Putamen (tissue), 1 donor: ENCODE measurements around the gene MSTO1.
"Not testable (repeated sequence)": the region's sequence is repeated elsewhere in the genome, so short reads cannot be mapped to it uniquely, and the experiment has no call there.

Experiments
- DNase-seq: peaks from one replicate; pipeline ENCODE4 v3.0.0-alpha.2; 2016; ENCODE audit warnings: low spot score

Gene MSTO1

DNA sequence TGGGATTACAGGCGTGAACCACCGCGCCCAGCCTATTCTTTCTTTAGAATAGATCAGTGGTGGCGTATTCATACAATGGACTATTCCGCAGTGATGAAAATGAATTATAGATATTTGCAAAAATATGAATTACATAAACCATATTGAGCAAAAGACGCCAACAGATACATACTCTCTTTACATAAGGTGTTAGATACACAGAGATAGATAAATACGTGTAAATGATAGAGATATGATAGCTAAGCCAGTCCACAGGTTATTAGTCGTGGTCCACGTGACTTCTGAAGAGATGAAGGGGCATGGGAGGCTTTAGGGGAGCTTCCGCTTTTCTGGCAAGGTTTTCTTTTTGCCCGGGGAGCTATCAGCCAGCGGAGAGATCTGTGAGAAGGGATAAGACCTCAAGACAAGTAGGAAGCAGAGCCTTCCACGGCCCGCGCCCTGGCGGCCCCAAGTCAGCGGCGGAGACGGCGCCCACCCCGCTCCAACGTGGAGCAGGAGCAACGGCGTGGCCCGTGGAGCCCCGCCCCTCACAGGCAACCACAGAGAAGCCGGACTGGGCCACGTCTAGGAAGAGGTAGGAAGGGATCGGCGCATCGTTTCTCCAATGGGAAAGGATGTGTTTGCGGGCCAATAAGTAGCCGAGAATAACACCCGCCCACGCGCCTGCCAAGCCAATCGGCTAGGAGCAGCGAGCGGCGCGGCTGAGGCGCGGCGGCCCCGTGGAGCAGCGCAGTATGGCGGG, at the start of gene MSTO1:
TSS of gene MSTO1 (plus strand) at position 704 of the 742 bp plus-strand sequence. CDS start at position 735, 31 bp downstream.
- DNase-seq = peak; percentile 96

DNA sequence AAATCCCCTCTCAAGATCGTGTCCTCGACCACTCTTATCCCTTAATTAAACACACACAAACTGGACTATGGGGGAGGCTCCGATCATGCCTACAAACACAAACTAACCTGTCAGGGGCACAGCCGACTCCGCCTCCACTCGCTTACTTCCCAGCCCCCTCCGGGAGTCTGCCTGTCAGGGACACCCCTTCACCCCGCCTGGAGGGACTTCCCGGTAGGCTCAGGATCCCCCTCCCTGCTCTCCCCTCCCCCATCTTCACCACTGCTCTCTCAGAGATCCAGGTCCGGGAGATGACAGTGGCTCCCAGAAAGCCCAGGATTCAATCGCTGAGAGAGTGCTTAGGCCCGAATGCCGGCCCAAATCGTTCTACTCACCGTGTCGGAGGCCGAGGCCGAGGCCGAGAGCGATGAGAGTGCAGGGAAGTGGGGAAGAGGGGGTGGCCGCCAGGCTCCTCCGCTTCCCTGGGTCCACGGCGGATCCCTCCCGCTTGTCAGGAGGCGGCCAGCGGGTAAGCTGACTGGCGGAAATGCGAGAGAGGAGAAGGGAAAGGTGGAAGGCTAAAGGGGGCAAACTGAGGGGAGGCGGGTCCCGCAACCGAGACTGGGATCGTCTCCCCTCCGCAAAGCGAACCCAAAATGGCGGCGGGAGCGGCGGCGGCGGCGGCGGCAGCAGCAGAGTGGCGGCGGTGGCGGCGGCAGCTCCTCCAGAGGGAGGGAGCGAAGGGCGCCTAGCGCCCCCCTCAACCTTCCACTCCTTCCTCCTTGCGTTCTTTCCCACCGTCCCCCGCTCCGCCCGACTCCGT, 48.0 kb upstream of the MSTO1 start:
- not testable (repeated sequence) for DNase-seq

DNA sequence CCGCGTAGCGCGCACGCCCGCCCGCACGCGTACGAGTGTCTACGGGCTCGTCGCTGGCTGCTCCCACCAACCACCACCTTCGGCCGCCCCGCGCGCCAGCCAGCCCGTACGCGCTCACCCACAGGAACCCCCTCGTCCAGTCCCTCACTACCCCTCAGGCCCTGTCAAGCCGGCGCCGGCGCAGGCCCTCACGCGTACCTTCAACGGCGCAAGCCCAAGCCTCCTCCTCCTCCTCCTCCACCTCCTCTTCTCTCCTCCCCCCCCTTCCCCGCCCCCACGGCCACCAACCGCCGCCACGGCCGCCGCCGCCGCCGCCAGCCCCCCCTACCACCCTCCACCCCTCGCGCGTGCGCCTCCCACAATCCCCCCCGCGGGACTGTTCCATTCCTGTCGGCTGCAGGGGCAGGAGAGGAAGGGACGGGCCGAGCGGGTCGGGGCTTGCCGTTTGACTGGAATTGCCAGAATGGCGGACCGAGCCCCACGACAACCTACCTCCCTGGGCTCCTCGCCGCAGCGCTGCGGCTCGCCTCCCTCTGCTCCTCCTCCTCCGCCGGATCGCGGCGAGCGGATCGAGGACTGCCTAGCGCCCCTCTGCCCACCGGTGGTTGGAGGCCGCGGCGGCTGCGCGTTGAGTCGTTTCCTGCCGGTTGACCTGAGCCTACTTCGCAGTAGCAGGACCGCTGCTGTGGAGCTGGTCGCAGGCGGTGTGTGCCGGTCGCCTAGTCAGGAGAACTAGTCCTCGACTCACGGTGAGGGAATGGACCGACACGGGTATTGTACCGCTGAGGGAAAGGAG, 47.2 kb upstream of the MSTO1 start, which contains the start of gene ASH1L:
TSS of gene ASH1L (minus strand) at position 223 of the 796 bp plus-strand sequence. CDS start 41,284 bp downstream, outside the sequence.
- DNase-seq = peak; percentile 95

DNA sequence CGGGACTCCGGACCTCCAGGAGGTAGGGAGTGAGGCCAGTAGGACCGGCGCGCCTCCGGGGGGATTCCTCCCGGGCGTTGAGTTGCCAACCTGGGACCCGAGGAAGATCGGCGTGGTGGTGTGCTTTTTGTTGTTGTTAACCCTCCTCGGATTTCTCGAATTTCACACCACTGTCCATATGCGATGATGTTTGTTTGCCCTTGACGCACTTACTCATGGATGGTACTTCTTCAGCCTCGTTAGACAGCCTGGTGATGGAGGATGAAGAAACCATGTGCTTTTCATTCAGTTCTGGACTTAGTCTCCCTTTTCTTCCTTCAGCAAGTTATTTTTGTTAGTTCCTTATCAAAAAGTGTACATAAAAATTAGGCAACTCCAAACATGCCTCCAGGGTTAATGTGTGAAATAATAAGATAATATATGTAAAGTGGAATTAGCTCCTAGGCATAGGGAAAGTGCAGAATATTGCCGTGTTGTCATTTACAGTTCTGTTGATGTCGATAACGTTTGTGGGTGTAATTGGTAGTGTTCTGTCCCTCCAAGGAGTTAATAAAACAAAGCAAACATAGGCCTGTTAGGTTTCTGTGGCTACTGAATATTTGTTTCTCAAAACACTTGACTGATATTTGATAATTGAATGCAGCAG, 46.5 kb upstream of the MSTO1 start:
- DNase-seq = not testable (repeated sequence)

DNA sequence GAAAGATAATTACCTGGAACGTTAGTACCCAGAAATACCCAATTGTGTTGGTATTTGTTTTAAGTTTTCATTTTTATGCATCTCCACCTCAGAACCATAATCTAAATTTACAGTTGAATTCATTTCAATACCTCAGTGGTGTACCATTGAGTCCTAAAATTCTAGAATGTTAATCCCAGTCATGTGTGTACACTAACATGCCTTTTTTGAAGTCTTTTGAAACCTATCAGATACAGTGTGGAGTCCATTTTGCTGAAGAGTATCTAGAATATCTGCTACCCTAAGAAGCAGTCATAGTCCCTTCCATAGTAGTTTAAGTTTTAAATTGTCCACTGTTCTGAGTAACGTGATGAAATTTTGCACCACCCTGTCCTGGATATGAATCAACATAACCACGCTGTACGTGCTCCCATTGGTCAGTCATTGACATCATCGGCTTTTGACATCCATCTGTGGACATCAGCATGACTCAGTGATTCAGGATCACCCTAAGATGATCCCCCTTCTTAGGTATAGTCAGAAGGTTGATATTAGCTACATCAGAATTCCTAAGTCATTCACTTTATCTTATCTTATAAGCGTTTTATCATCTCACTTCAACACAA, 39.9 kb upstream of the MSTO1 start:
- no peak for DNase-seq

DNA sequence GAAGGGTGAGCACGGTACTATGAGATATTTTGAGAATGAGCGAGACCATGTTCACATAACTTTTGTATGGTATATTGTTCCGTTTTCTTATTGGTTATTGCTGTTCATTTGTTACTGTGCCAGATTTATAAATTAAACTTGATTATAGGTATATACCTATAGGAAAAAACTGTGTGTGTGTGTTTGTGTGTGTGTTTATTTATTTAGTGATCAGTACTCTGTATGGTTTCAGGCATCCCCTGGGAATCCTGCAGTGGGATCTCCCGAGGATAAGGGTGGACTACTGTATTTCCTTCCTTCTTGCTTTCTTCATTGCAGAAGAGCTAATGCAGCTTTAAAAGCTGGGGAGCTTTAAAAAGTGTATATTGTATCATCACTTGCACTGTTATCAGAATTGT, 39.4 kb upstream of the MSTO1 start:
- DNase-seq = no peak

DNA sequence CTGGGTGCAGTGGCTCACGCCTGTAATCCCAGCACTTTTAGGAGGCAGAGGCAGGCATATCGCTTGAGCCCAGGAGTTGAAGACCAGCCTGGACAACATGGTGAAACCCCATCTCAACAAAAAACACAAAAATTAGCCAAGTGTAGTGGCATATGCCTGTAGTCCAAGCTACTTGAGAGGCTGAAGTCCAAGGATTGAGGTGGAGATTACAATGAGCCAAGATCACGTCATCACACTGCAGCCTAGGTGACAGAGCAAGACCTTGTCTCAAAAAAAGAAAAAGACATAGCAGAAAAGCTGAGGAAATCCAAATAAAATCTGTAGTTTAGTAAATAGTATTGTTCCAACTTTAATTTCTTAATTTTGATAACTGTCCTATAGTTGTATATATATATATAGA, 35.9 kb upstream of the MSTO1 start:
- DNase-seq = no peak

DNA sequence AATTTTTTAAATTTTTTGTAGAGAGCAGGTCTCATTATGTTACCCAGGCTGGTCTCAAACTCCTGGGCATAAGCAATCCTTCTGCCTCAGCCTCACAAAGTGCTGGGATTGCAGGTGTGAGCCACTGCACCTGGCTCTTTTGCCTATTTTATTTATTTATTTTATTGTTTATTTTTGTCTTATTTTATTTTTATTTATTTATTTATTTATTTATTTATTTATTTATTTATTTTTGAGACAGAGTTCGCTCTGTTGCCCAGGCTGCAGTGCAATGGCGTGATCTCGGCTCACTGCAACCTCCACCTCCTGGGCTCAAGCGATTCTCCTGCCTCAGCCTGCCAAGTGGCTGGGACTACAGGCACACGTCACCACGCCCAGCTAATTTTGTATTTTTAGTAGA, 34.4 kb upstream of the MSTO1 start:
- DNase-seq = not testable (repeated sequence)

DNA sequence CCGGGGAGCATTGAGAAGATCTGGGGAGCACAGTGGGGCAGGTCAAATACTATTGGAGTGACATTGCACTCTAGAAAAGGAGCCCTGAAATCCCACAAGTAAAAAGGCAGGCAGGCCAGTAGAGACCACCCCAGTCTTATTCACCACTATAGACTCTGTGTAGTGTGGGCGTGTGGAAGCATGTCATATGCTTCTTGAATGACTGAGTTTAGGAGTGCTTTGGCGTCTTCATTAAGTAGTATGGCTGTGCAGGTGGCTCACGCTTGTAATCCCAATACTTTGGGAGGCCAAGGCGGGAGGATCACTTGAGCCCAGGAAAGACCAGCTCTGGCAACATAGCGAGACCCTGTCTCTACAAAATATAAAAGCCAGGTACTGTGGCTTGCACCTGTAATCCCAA, 26.2 kb upstream of the MSTO1 start:
- not testable (repeated sequence) for DNase-seq

DNA sequence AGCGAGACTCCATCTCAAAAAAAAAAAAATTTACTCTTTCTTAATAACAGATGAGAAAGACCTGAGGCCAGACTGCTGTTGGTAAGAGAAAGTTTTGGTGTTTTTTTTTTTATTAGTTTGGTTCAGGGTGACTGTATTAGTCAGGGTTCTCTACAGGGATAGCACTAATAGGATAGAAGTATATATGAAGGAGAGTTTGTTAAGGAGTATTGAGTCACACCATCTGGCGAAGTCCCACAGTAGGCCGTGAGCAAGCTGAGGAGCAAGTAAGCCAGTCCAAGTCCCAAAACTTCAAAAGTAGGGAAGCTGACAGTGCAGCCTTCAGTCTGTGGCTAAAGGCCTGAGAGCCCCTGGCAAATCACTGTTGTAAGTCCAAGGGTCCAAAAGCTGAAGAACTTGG, 20.7 kb upstream of the MSTO1 start:
- DNase-seq = not testable (repeated sequence)

DNA sequence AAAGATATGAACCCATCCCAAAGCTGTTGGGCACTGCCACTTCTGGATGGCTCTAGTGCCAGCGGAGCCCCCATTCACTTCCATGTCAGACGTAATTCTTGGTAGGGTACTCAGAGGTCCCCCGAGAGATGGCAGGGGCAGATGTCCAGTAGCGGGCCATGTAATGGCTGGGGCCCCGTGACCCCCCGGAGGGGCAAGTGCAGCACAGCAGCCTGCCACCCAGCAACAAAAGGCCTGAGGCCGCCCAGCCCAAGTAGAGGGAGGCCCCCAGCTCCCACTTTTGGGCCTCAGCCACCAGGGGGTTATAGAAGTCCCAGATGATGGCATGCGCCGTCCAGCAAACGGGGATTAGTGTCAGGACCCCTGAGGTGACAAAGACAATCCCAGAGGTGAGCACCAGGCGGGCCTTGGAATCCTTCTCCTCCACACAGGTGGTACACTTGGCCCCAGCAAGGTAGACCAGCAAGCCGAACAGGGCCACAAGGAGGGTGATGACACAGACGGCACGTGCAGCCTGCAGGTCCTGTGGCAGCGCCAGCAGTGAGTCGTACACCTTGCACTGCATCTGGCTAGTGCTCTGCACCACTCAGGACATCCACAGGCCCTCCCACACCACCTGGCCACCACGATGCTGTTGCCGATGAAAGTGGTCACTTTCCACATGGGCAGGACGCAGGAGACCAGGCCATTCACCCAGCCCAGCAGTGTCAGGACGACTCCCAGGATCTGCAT, 19.3 kb upstream of the MSTO1 start:
- not testable (repeated sequence) for DNase-seq

DNA sequence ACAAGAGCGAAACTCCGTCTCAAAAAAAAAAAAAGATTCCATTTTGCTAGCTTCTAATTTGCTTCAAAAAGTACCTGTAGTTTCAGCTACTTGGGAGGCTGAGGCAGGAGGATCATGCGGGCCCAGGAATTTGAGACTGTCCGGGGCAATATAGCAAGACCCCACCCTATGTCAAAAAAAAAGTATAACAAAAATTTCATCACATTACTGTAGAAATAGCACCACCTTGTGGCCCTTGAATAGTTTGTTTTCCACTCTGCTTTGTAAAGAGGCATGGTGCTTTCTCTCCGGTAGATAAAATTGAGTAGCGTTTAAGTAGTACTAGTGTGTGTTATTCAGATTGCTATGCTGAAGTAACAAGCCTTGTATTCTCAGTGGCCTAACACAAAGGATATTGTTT, 18.2 kb upstream of the MSTO1 start:
- no peak for DNase-seq

DNA sequence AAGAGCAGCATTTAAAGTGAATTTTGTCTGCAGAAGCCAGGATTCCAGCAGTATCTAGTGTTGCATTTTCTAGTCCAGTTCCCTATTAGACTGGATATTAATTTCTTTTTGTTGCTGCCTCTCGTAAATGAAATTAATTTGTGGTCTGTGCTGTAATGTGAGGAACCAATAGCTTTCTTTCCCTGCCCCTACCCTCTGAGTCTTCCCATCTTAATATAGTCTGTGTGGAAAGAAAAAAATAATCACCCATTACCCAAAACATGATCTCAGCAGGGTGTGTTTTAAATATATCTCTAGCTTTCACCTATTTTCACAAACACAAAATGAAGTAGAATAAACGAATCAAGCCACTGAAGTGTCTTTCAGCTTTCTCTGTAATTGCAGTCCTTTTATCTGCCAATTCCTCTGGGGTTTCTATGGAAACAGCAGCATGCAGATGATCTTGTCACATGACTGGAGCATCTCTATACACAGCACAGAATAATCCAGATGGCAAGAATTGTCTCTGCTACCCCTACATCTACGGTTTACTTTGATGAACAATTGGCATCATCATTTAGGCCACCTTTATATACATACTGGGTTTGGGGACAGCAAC, 14.0 kb upstream of the MSTO1 start:
- DNase-seq = peak; percentile 38

DNA sequence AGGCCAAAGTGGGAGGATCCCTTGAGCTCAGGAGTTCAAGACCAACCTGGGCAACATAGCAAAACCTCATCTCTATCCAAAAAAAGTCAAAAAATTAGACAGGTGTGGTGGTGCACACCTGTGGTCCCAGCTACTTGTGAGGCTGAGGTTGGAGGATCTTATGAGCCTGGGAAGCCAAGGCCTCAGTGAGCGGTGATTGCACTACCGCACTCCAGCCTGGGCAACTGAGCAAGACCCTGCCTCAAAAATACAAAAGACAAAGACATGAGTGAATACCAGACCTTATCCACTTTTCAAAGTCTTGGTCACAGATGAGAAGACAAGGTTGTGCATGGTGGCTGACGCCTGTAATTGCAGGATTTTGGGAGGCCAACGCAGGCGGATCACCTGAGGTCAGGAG, 13.2 kb upstream of the MSTO1 start:
- DNase-seq = no peak

DNA sequence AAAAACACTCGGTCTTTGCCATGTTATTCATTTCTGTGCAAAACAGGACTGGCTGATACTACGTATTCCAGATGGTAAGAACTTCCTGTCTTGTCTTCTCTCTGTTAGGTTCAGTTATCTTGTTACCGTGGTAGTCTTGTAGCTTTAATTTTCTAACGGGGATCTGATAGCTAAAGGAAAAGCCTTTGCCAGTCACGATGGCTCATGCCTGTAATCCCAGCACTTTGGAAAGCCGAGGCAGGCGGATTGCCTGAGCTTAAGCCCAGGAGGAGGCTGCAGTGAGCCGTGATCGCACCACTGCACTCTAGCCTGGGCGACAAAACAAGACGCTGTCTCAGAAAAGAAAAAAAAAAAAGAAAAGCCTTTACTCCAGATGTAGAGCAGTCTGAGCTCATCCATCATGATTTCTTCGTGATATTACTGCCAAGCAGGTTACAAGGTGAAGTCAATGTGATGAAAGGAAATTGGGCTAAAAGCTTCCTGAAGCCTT, 11.1 kb upstream of the MSTO1 start:
- peak; percentile 48 for DNase-seq

DNA sequence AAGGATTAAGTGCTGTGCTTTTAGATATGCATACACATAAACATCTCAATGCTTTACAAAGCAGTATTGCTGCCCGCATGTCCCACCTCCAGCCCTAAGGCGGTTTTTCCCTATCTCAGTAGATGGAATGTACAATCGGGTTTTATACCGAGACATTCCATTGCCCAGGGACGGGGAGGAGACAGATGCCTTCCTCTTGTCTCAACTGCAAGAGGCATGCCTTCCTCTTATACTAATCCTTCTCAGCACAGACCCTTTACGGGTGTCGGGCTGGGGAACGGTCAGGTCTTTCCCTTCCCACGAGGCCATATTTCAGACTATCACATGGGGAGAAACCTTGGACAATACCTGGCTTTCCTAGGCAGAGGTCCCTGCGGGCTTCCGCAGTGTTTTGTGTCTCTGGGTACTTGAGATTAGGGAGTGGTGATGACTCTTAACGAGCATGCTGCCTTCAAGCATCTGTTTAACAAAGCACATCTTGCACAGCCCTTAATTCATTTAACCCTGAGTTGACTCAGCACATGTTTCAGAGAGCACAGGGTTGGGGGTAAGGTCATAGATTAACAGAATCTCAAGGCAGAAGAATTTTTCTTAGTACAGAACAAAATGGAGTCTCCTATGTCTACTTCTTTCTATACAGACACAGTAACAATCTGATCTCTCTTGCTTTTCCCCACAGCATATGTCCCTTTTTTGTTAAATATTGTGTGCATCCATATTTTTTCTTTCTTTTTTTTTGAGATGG, 10.0 kb upstream of the MSTO1 start:
- not testable (repeated sequence) for DNase-seq

DNA sequence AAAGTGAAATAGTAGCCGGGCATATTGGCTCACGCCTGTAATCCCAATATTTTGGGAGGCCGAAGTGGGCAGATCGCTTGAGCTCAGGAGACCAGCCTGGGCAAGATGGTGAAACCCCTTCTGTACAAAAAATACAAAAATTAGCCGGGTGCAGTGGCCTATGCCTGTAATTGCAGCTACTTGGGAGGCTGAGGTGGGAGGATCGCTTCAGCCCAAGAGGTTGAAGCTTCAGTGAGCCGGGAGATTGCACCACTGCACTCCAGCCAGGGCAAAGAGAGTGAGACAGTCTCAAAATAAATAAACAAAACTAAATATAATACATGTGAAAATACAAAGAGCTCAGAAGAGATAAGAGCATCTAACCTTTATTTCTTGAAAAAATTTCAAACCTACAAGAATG, 2.3 kb upstream of the MSTO1 start:
- no peak for DNase-seq

DNA sequence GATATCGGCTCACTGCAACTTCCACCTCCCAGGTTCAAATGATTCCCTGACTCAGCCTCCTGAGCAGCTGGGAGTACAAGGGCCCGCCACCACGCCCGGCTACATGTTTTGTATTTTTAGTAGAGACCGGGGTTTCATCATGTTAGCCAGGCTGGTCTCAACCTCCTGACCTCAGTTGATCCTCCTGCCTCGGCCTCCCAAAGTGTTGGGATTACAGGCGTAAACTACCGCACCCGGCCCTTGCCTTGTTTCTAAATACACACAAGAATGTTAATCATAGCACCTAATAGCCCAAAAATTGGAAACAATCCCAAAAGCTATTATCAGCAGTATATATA, 1.2 kb upstream of the MSTO1 start:
- no peak for DNase-seq

DNA sequence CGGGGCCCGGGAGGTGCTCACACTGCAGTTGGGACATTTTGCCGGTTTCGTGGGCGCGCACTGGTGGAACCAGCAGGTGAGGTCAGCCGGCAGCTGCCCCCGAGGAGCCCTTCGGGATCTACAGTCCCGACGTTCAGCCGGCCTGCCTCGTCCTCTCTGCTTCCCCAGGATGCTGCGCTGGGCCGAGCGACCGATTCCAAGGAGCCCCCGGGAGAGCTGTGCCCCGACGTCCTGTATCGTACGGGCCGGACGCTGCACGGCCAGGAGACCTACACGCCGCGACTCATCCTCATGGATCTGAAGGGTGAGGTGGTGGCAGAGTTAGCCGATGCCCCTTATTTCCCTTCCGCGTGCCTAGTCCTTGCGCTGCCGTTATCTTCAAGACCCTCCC, 234 bp downstream of the MSTO1 start:
- DNase-seq = not testable (repeated sequence)

DNA sequence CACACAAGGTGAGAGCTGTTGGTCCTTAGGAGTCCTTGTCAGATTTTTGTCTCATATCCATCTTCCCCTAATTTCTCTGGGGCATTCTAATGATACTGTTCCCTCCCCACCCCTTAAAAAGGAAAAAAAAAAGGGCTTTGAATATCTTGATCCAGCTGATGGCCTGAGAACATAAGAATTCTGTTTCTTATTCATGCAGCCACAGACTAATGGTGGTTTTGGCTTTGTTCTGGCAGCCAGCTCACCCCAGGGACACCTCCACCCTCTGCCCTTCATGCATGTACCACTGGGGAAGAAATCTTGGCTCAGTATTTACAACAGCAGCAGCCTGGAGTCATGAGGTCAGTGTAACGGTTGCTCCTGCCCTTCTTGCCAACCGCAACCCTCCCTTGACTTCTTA, 3.2 kb downstream of the MSTO1 start:
- not testable (repeated sequence) for DNase-seq
